SK-N-MC (cell line): ENCODE results near the gene TRIP10.

Experiments used
- EZH2 ChIP-seq: fragments of 200-600 bp; sonication (generic); IDR thresholded peaks from one replicate; pipeline ENCODE4 v1.6.1; 2017; ENCODE audit warnings: antibody characterized with exemption
- FOXP2 ChIP-seq: optimal IDR thresholded peaks from 2 replicates; pipeline ENCODE3; 2011; ENCODE audit warnings: mild to moderate bottlenecking, moderate library complexity; ENCODE audit not compliant: insufficient read depth; ENCODE audit errors: extremely low read length, control extremely low read depth
- POLR2AphosphoS5 ChIP-seq: IDR thresholded peaks from 2 replicates; pipeline ENCODE4 v1.6.1; 2012; ENCODE audit warnings: mild to moderate bottlenecking, low read depth, low read length, borderline replicate concordance

DNA sequence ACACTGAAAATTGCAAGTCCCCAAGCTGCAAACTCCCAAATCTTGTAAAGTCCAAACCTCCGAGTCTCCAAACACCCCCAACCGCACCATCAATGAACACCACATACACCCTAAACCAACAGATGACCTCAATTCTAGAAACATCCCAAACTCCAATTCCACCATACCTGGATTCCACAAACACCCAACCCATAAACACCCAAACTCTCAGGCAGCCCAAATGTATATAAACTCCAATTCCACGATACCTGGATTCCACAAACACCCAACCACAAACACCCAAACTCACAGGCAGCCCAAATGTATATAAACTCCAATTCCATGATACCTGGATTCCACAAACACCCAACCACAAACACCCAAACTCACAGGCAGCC is 19.5 kb upstream of the TRIP10 start:
- TF ChIP-seq EZH2 (no peak), POLR2AphosphoS5 (no peak), FOXP2 (no peak)
